HG03159 (cell line): ENCODE data around the gene MYO19.

ENCODE experiments used
- ATAC-seq: cut with Tn5 transposase; IDR thresholded peaks from one replicate; pipeline ENCODE4 v1.9.1; 2021; ENCODE audit warnings: mild to moderate bottlenecking, moderate library complexity; ENCODE audit not compliant: unreplicated experiment

Gene MYO19

DNA sequence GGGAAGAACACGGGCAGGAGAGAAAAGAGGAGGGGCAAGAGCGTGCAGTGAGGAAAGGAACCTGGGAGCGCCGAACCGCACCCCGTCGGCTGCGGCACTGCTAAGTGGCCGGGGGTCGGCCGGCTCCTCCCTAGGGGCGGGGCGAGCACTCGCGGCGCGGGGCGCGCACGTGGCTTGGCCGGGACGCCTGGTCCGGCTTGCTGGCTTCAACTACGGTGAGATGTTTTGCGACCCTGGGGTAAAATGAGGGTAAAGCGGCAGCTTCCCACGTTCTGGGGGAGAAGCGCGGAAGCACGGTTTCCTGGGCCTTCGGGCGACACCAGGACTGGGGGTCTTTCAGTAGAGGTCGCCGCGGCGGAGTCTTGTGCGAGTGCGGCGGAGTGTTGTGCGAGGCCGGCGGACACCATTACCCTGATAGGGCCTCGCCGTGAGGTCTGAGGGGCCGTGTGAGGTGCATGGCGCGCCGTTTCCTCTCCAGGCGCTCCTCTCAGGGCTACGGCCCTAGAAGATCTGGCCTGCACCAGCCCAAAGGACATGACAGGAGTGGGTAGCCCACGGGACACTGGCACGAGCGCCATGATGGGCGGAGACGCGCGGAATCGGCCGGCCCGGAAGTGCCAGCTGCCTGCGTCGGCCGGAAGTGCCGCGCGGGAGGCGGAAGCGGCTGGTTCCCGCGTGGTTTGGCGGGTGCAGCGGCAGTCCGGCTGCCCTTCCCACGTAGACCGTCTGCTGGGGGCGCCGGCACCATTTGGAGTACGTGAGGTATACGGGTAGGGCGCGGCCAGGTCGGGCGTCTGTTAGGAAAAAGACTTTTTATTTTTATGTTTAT lies at the start of gene MYO19, which contains the start of gene PIGW:
Gene MYO19, minus strand, starts transcription at position 29 of the 829 bp plus-strand sequence. CDS start 2,330 bp downstream, outside the sequence.
Gene PIGW, plus strand, starts transcription at position 148 of the 829 bp plus-strand sequence. CDS start 2,115 bp downstream, outside the sequence.
- ATAC-seq = peak; percentile 64

GRCh38 chr17:36583787-36584186 lies 49.1 kb upstream of the MYO19 start:
- no peak for ATAC-seq

DNA sequence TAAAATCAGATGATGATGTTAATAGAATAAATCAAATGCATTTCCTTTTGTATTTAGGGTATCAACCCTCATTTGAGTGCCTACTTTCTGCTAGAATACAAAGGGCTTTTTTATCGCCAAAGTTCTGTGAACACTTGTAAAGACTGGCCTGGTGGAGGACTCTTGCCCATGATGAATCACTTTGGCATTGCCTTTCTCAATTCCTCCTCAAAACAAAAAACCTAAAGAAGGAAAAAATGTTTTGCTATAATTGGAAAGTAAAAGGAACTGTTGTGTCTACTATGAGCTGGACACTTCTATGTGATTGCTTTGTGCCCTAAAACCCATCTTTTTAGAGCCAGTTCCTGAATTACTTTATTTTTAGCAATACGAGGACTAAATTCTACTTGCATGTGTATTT lies 44.0 kb upstream of the MYO19 start:
- no peak for ATAC-seq

- no peak for ATAC-seq
Observed at GRCh38 chr17:36576793-36577192, 42.1 kb upstream of the MYO19 start.

- no peak for ATAC-seq
Observed at GRCh38 chr17:36575028-36575427, 40.4 kb upstream of the MYO19 start.

GRCh38 chr17:36566081-36566480 lies 31.4 kb upstream of the MYO19 start:
- no peak for ATAC-seq

DNA sequence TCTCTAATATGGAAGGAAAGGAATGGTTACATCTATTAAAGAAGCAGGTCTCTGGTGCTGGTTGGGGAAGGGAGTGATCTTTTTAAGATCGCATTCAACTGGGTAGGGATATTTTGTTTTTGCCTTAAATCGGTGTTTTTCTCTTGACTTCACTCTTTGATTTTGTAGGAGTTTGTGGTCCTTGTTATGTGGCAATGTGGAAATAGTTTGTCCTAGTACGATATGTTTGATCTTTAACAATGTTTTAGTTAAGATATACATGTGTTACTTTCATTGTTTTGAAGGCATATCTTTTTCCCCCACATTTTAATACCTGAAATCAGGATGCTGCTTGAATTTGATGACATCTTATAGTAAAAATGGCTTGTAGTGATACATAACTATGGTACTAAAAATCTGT lies 18.8 kb upstream of the MYO19 start:
- ATAC-seq = no peak

GRCh38 chr17:36550491-36551417 lies 16.1 kb upstream of the MYO19 start:
- ATAC-seq = no peak

GRCh38 chr17:36547776-36548175 lies 13.1 kb upstream of the MYO19 start:
- ATAC-seq = no peak

GRCh38 chr17:36546418-36547093 lies 11.9 kb upstream of the MYO19 start:
- ATAC-seq = no peak

DNA sequence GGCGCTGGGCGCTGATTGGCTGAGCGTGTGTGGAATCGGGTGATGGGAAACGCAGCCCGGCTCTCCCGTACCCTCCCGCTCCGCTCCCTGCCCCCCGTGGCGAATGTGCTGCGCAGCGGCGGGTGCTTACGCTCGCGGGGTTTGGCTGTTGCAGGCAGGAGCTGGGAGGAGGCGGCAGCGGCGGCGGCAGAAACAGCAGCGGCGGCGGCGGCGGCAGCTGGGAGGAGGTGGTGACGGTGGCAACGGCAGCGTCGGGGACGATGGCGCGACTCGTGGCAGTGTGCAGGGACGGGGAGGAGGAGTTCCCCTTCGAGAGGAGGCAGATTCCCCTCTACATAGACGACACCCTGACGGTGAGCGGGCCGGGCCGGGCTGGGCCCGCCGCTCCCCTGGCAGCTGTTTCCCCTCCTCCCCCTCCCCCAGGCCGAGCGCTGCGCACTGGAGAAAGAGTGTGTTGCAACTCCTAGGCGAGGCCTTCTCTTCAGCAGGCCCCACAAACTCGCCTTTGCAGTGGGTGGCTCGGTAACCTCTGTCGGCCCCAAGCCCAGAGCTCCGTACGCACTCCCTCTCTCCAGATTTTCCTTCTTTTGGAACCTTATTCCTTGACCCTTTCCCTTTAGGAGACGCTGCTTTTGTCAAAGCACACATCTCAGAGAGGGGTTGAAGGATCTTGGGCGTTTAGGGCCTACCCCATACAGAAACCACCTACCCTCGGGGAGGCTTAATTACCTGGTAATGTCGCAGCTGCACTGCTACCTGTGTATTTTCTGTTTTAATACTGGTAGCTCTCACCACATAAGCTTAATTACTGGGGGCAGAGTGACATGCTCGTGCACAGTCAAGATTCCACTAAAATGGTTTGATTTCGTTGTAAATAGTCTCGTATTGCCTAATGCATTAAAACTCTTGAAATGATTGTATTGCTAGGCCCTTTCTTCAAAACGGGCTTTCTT lies 11.1 kb upstream of the MYO19 start:
- peak; percentile 61 for ATAC-seq

DNA sequence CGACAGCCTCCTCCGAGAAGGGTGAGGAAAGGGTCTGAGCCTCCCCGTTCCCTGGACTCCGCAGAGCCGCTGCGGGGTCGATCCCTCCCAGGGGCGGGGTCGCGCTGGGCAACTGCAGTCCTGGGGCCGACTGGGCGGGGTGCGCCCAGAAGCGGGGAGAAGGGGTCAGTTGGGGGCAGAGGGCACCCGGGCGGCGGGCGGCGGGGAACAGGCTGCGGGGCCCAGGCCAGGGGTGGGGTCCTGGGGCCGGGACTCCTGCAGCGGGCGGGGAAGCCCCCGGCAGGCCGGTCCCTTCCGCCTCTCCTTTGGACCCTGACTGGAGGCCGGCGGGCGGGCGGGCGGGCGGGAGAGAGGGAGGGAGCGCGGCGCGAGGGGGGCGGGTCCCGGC lies 10.4 kb upstream of the MYO19 start:
- peak; percentile 26 for ATAC-seq

- peak; percentile 46 for ATAC-seq
Observed at GRCh38 chr17:36544307-36545076, 9.8 kb upstream of the MYO19 start, which contains the start of gene GGNBP2. TSS of gene GGNBP2 (plus strand) at chr17:36544919. CDS start at chr17:36545725, 806 bp downstream.

DNA sequence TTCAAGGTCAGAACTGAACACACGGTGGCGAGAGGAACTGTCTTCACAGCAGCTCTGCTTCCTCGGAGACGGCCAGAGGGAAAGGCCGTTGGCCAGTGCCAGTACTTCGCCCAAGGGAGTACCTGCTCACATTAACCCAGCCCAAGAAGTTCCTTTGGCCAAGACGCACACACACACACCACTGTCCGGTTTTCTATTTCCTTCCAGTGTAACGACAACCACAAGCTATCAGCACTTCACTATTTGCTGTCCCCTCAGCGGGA lies 9.3 kb upstream of the MYO19 start:
- peak; percentile 24 for ATAC-seq

GRCh38 chr17:36542755-36543154 lies 8.1 kb upstream of the MYO19 start:
- ATAC-seq = no peak

DNA sequence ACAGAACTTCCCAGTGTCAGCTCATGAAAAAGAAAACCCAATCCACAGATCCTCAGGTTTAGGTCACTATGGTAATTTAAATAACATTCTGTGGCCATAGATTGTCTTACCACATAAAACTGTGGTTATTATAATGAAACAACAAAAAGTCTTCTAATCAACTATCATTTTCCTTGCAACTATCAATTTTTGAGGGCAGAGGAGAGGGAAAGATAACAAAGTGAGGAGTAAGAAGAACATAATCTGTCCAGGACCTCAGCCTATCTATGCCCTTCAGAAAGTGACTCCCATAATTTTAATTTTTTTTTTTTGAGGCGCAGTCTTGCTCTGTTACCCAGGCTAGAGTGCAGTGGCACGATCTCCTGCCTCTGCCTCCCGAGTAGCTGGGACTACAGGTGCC lies 6.0 kb upstream of the MYO19 start:
- no peak for ATAC-seq

DNA sequence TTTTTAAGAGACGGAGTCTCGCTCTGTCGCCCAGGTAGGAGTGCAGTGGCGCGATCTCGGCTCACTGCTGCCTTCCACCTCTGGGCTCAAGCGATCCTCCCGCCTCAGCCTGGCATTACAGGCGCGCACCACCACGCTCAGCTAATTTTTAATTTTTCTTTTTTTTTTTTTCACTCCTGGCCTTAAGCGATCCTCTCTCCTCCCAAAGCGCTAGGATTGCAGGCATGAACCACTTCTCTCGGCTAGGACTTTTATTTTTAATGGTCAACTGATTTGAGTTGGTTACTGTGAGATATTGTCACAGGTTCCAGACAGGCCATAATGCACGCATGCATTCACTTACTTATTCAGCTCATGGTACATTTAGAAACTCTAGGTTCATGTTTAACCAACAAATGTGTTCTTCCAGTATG lies 1.0 kb upstream of the MYO19 start:
- ATAC-seq = no peak

- peak; percentile 35 for ATAC-seq
Observed at GRCh38 chr17:36533935-36534839, 481 bp downstream of the MYO19 start.
